ENCODE data around the gene RGMB. TPM values are rescaled to one million over a fixed set of nuclear protein-coding genes. Genes with fewer than 3 reads are reported as not detected.

RGMB gene
- total and polyA plus RNA-seq, 3 experiments from 2014 or later = 2.1 to 5.2 (median 5.1) TPM

DNA sequence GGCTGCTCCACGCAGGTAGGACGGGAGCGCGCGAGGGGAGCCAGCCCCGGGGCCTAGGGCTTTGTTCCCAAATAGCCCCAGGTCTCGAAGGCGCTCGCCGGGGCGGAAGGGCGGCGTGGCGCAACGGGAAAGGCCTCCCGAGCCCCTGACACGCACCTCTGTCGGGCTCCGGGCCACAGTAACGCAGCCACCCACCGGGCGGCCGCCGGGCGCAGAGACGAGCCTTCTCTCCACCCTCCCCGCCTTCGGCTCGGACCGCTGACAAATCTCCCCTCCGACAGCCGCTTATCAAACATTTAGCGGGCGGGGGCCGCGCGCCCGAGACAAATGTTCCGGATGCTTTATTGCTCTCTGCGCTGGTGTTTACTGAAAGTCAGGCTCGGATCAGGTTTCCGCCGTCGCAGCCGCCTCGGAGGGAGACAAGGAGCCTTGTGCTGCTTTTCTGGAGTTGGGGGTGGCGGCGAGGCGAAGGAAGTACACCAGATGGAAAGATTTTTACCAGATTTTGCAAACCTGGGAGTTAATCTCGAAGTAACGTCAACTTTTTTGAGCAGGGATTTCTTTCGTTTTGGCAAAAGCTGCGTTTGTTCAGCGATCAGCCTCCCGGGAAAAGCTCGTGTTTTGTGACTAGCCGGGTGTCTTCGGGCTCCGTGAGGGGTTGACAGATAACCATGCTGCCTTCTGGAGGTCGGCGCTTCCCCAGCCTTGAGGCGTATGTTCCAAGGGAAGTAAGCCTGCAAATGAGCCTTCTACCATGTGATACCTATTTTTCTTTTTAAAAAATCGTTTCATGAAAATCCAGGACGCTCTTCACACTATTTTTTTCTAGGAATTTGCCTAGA lies 950 bp downstream of the RGMB start:
- H3K4me1 ChIP-seq (ENCODE audit: insufficient read depth, low read length) = peaks cover 42% of the 10 kb centered on the region
- no peaks in the 10 kb centered on the region for H3K9me3 ChIP-seq (ENCODE audit: low read length)
- peaks cover 0 to 10% (median 0%) of the 10 kb centered on the region in 3 donors for H3K36me3 Mint-ChIP-seq
- POLR2A ChIA-PET = no interaction called here
- H3K27me3 ChIP-seq (ENCODE audit: insufficient read depth, low read length, poor library complexity, severe bottlenecking) = peaks cover 23% of the 10 kb centered on the region
- peak overlapping the region; percentile 42 for H3K4me3 ChIP-seq (ENCODE audit: low read length)
- peak overlapping the region; percentile 5 for H3K27ac ChIP-seq (ENCODE audit: low read depth, low read length)
- peak overlapping the region; percentile 91 to 99 (median 95) for H3K4me3 Mint-ChIP-seq
- peak overlapping the region; percentile 32 to 96 (median 88) for H3K27ac Mint-ChIP-seq
- no peaks in the 10 kb centered on the region for H3K36me3 ChIP-seq (ENCODE audit: insufficient read depth, low read length)
- H3K27me3 Mint-ChIP-seq = peaks cover 24 to 27% of the 10 kb centered on the region in 2 donors
- DNase-seq = peak; percentile 20 to 68 (median 44)
- CTCF ChIA-PET = no interaction called here
- H3K4me1 Mint-ChIP-seq = peaks cover 42 to 70% (median 60%) of the 10 kb centered on the region in 3 donors
- H3K9me3 Mint-ChIP-seq = peaks cover 0 to 10% (median 0%) of the 10 kb centered on the region in 5 donors

GRCh38 chr5:98775246-98776065 lies 2.0 kb downstream of the RGMB start:
- Mint-ChIP-seq H3K9me3 (peaks cover 0 to 10% (median 0%) of the 10 kb centered on the region in 5 donors), H3K4me1 (peaks cover 34 to 59% (median 51%) of the 10 kb centered on the region in 3 donors), H3K36me3 (peaks cover 0 to 15% (median 2%) of the 10 kb centered on the region in 3 donors), H3K27me3 (peaks cover 18 to 24% of the 10 kb centered on the region in 2 donors), H3K27ac (peak overlapping the region in 1 of 8 donors; percentile 45), H3K4me3 (peak overlapping the region; percentile 91 to 99 (median 95))
- no peak overlapping the region for H3K27ac ChIP-seq (ENCODE audit: low read depth, low read length)
- no peak for DNase-seq
- H3K4me3 ChIP-seq (ENCODE audit: low read length) = peak overlapping the region; percentile 42
- ChIA-PET CTCF (no interaction called here), POLR2A (no interaction called here)
- no peaks in the 10 kb centered on the region for H3K9me3 ChIP-seq (ENCODE audit: low read length)
- H3K27me3 ChIP-seq (ENCODE audit: insufficient read depth, low read length, poor library complexity, severe bottlenecking) = peaks cover 17% of the 10 kb centered on the region
- H3K36me3 ChIP-seq (ENCODE audit: insufficient read depth, low read length) = no peaks in the 10 kb centered on the region
- H3K4me1 ChIP-seq (ENCODE audit: insufficient read depth, low read length) = peaks cover 33% of the 10 kb centered on the region

- Mint-ChIP-seq H3K4me1 (peaks cover 32 to 52% (median 44%) of the 10 kb centered on the region in 3 donors), H3K9me3 (peaks cover 0 to 10% (median 0%) of the 10 kb centered on the region in 5 donors), H3K36me3 (peaks cover 0 to 14% (median 2%) of the 10 kb centered on the region in 3 donors), H3K27me3 (peaks cover 14 to 24% of the 10 kb centered on the region in 2 donors), H3K27ac (no peak overlapping the region), H3K4me3 (peak overlapping the region in 6 of 7 donors; percentile 7 to 98 (median 92))
- no peaks in the 10 kb centered on the region for H3K36me3 ChIP-seq (ENCODE audit: insufficient read depth, low read length)
- H3K9me3 ChIP-seq (ENCODE audit: low read length) = no peaks in the 10 kb centered on the region
- H3K4me3 ChIP-seq (ENCODE audit: low read length) = no peak overlapping the region
- ChIA-PET CTCF (interaction anchor here (2.8 kb wide), 1 partner anchor 7 kb away, joined by 19 read pairs; no protein-coding TSS in a partner anchor), POLR2A (no interaction called here)
- DNase-seq = no peak
- H3K27ac ChIP-seq (ENCODE audit: low read depth, low read length) = no peak overlapping the region
- H3K27me3 ChIP-seq (ENCODE audit: insufficient read depth, low read length, poor library complexity, severe bottlenecking) = peaks cover 17% of the 10 kb centered on the region
- H3K4me1 ChIP-seq (ENCODE audit: insufficient read depth, low read length) = peaks cover 32% of the 10 kb centered on the region
Observed at GRCh38 chr5:98776066-98776705, 2.7 kb downstream of the RGMB start.

GRCh38 chr5:98777295-98777694 lies 3.8 kb downstream of the RGMB start:
- Histone ChIP-seq H3K27ac (ENCODE audit: low read depth, low read length) (no peak overlapping the region), H3K4me3 (ENCODE audit: low read length) (no peak overlapping the region), H3K9me3 (ENCODE audit: low read length) (no peaks in the 10 kb centered on the region), H3K27me3 (ENCODE audit: insufficient read depth, low read length, poor library complexity, severe bottlenecking) (peaks cover 15% of the 10 kb centered on the region), H3K4me1 (ENCODE audit: insufficient read depth, low read length) (peaks cover 24% of the 10 kb centered on the region), H3K36me3 (ENCODE audit: insufficient read depth, low read length) (no peaks in the 10 kb centered on the region)
- ChIA-PET CTCF (interaction anchor here (2.8 kb wide), 1 partner anchor 8 kb away, joined by 19 read pairs; no protein-coding TSS in a partner anchor), POLR2A (no interaction called here)
- Mint-ChIP-seq H3K9me3 (peaks cover 0 to 10% (median 0%) of the 10 kb centered on the region in 5 donors), H3K27me3 (peaks cover 14 to 24% of the 10 kb centered on the region in 2 donors), H3K27ac (no peak overlapping the region), H3K4me3 (no peak overlapping the region), H3K4me1 (peaks cover 22 to 41% (median 33%) of the 10 kb centered on the region in 3 donors), H3K36me3 (peaks cover 0 to 14% (median 2%) of the 10 kb centered on the region in 3 donors)
- DNase-seq = no peak

GRCh38 chr5:98779264-98779877 lies 5.9 kb downstream of the RGMB start:
- H3K4me3 ChIP-seq (ENCODE audit: low read length) = no peak overlapping the region
- peaks cover 0 to 2% (median 0%) of the 10 kb centered on the region in 5 donors for H3K9me3 Mint-ChIP-seq
- POLR2A ChIA-PET = no interaction called here
- H3K36me3 ChIP-seq (ENCODE audit: insufficient read depth, low read length) = no peaks in the 10 kb centered on the region
- peaks cover 6% of the 10 kb centered on the region for H3K27me3 ChIP-seq (ENCODE audit: insufficient read depth, low read length, poor library complexity, severe bottlenecking)
- no peak overlapping the region for H3K4me3 Mint-ChIP-seq
- H3K27me3 Mint-ChIP-seq = peaks cover 14 to 27% of the 10 kb centered on the region in 2 donors
- H3K36me3 Mint-ChIP-seq = peaks cover 0 to 8% (median 2%) of the 10 kb centered on the region in 3 donors
- no peak overlapping the region for H3K27ac Mint-ChIP-seq
- H3K4me1 Mint-ChIP-seq = peaks cover 13 to 28% (median 28%) of the 10 kb centered on the region in 3 donors
- H3K9me3 ChIP-seq (ENCODE audit: low read length) = no peaks in the 10 kb centered on the region
- H3K4me1 ChIP-seq (ENCODE audit: insufficient read depth, low read length) = peaks cover 15% of the 10 kb centered on the region
- DNase-seq = no peak
- CTCF ChIA-PET = interaction anchor here (2.8 kb wide), 1 partner anchor 11 kb away, joined by 19 read pairs; no protein-coding TSS in a partner anchor
- no peak overlapping the region for H3K27ac ChIP-seq (ENCODE audit: low read depth, low read length)

DNA sequence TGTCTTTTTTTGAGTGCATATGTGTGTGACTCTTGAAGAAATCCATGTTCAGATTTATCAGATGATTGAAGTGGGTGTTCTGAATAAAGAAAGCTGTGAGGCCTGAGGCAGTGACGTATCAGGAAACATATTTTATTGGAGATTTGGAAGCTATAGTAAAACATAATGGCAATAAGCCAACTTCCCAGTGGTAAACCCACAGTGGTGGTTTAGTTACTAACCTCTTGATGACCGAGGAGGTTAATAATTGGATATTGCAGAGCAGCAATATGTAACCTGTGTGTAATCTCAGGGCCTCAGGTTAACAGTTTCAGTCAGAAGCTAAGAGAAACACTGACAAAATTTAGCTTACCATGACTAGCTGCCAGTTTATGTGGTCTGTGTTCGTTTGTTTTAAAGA lies 6.9 kb downstream of the RGMB start:
- H3K4me3 ChIP-seq (ENCODE audit: low read length) = no peak overlapping the region
- no peak overlapping the region for H3K27ac Mint-ChIP-seq
- DNase-seq = no peak
- no peaks in the 10 kb centered on the region for H3K9me3 Mint-ChIP-seq
- peaks cover 4% of the 10 kb centered on the region for H3K27me3 ChIP-seq (ENCODE audit: insufficient read depth, low read length, poor library complexity, severe bottlenecking)
- peaks cover 7% of the 10 kb centered on the region for H3K4me1 ChIP-seq (ENCODE audit: insufficient read depth, low read length)
- H3K4me1 Mint-ChIP-seq = peaks cover 3 to 27% (median 18%) of the 10 kb centered on the region in 3 donors
- ChIA-PET CTCF (interaction anchor here (1.0 to 1.9 kb wide), 4 partner anchors 10 to 13 kb away, joined by 3 to 5 read pairs (median 4); no protein-coding TSS in a partner anchor), POLR2A (no interaction called here)
- peaks cover 0 to 7% (median 2%) of the 10 kb centered on the region in 3 donors for H3K36me3 Mint-ChIP-seq
- no peak overlapping the region for H3K27ac ChIP-seq (ENCODE audit: low read depth, low read length)
- no peak overlapping the region for H3K4me3 Mint-ChIP-seq
- no peaks in the 10 kb centered on the region for H3K36me3 ChIP-seq (ENCODE audit: insufficient read depth, low read length)
- H3K9me3 ChIP-seq (ENCODE audit: low read length) = no peaks in the 10 kb centered on the region
- peaks cover 14 to 22% of the 10 kb centered on the region in 2 donors for H3K27me3 Mint-ChIP-seq

- H3K9me3 ChIP-seq (ENCODE audit: low read length) = no peaks in the 10 kb centered on the region
- H3K27ac ChIP-seq (ENCODE audit: low read depth, low read length) = no peak overlapping the region
- CTCF ChIA-PET = interaction anchor here (1.6 to 1.9 kb wide), 3 partner anchors 12 to 14 kb away, joined by 3 to 5 read pairs (median 4); no protein-coding TSS in a partner anchor
- H3K9me3 Mint-ChIP-seq = no peaks in the 10 kb centered on the region
- no peak overlapping the region for H3K4me3 ChIP-seq (ENCODE audit: low read length)
- peaks cover 13 to 18% of the 10 kb centered on the region in 2 donors for H3K27me3 Mint-ChIP-seq
- H3K4me1 ChIP-seq (ENCODE audit: insufficient read depth, low read length) = no peaks in the 10 kb centered on the region
- DNase-seq = no peak
- H3K4me3 Mint-ChIP-seq = no peak overlapping the region
- peaks cover 0 to 7% (median 2%) of the 10 kb centered on the region in 3 donors for H3K36me3 Mint-ChIP-seq
- no peaks in the 10 kb centered on the region for H3K27me3 ChIP-seq (ENCODE audit: insufficient read depth, low read length, poor library complexity, severe bottlenecking)
- POLR2A ChIA-PET = no interaction called here
- H3K27ac Mint-ChIP-seq = no peak overlapping the region
- H3K4me1 Mint-ChIP-seq = peaks cover 2 to 31% (median 18%) of the 10 kb centered on the region in 3 donors
- no peaks in the 10 kb centered on the region for H3K36me3 ChIP-seq (ENCODE audit: insufficient read depth, low read length)
Observed at GRCh38 chr5:98781520-98781919, 8.1 kb downstream of the RGMB start.

Measured in CD8-positive, alpha-beta memory T cell (primary cell).